GM23248 (cell line): ENCODE results near the gene PPWD1.

Experiments
- EZH2 ChIP-seq: fragments of 200-600 bp; sonication (generic); IDR thresholded peaks from 2 replicates; pipeline ENCODE4 v1.6.1; 2018; ENCODE audit warnings: antibody characterized with exemption, mild to moderate bottlenecking; ENCODE audit not compliant: insufficient read depth, poor library complexity, severe bottlenecking
- EZH2phosphoT487 ChIP-seq: fragments of 200-600 bp; sonication (generic); IDR thresholded peaks from 2 replicates; pipeline ENCODE4 v1.6.1; 2018; ENCODE audit warnings: antibody characterized with exemption, moderate library complexity, mild to moderate bottlenecking, low read depth; ENCODE audit not compliant: insufficient read depth

DNA sequence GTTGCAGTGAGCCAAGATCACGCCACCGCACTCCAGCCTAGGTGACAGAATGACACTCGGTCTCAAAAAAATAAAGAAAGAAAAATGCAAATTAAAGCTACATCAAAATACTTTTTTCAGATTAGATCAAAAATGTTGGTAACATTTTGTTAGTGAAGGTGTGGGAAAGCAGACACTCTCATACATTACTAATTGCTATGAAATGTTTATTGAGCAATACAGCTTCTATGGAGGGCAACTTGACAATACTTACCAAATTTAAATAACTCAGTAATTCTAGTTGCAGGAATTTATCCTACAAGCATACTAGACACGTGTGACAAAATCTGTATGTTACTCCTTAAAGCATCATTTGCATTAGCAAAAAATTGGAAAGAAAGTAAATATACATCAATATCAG, 56.9 kb downstream of the PPWD1 start:
- TF ChIP-seq EZH2 (no peak), EZH2phosphoT487 (no peak)
